Neural progenitor cell (in vitro differentiated cells): ENCODE data around the gene MOCOS.

Source experiments
- EZH2 ChIP-seq: fragments of 200-600 bp; sonication (generic); IDR thresholded peaks from 2 replicates; pipeline ENCODE4 v1.6.1; 2017; ENCODE audit warnings: antibody characterized with exemption, mild to moderate bottlenecking, moderate library complexity
- EZH2phosphoT487 ChIP-seq: fragments of 200-600 bp; sonication (generic); IDR thresholded peaks from 2 replicates; pipeline ENCODE4 v1.6.1; 2017; ENCODE audit warnings: antibody characterized with exemption
- TF ChIP-seq, protein P1 (sequence below): fragments of 200-600 bp; sonication (generic); IDR thresholded peaks from 2 replicates; pipeline ENCODE4 v1.5.1; 2017; ENCODE audit warnings: antibody characterized with exemption, mild to moderate bottlenecking

DNA sequence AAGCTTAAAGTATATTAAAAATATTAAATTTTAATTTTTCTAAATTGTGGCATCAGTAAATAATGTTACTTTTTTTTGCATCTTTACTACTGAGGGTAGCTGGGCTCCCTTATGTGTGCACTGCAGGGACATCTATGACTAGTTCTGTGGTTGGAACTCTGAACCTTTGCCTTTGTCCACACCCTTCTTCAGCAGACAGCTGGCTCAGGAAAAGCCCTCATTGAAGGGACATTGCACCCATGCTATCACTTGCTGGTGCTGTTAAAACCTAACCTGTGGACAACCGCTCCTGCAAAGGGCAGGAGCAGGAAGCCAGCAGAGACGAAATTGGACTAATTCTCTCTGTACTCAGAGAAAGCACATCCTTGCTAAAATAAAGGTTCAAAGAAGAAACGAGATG, 30.1 kb downstream of the MOCOS start:
- TF ChIP-seq EZH2 (no peak), EZH2phosphoT487 (no peak)
- TF ChIP-seq, protein P1, sequence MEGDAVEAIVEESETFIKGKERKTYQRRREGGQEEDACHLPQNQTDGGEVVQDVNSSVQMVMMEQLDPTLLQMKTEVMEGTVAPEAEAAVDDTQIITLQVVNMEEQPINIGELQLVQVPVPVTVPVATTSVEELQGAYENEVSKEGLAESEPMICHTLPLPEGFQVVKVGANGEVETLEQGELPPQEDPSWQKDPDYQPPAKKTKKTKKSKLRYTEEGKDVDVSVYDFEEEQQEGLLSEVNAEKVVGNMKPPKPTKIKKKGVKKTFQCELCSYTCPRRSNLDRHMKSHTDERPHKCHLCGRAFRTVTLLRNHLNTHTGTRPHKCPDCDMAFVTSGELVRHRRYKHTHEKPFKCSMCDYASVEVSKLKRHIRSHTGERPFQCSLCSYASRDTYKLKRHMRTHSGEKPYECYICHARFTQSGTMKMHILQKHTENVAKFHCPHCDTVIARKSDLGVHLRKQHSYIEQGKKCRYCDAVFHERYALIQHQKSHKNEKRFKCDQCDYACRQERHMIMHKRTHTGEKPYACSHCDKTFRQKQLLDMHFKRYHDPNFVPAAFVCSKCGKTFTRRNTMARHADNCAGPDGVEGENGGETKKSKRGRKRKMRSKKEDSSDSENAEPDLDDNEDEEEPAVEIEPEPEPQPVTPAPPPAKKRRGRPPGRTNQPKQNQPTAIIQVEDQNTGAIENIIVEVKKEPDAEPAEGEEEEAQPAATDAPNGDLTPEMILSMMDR = no peak
